Liver (tissue), 9 donors: Measurements from ENCODE around the gene SEC14L6. TPM values are rescaled to one million over a fixed set of nuclear protein-coding genes. Genes with fewer than 3 reads are reported as not detected.

Source experiments
- DNase-seq: peaks from one replicate; pipeline ENCODE4 v3.0.0-alpha.2; 2017; ENCODE audit warnings: low spot score
- H3K27ac ChIP-seq, 2 donors: one replicate each; pipeline ENCODE4 v1.7.0; 2013; ENCODE audit warnings: inconsistent platforms in 2 of 2, low read length in 2 of 2, control low read depth in 1 of 2, low read depth in 1 of 2, mild to moderate bottlenecking in 1 of 2
- H3K27me3 ChIP-seq, 4 donors: one replicate each; pipeline versions ENCODE4 v1.6.1 to v1.7.0; 2013; ENCODE audit warnings: low read length in 3 of 4, inconsistent platforms in 1 of 4, mild to moderate bottlenecking in 1 of 4, moderate library complexity in 1 of 4; ENCODE audit not compliant: control insufficient read depth in 4 of 4, insufficient read depth in 4 of 4
- H3K36me3 ChIP-seq, 4 donors: one replicate each; pipeline versions ENCODE4 v1.6.1 to v1.7.0; 2013; ENCODE audit warnings: low read length in 3 of 4, mild to moderate bottlenecking in 3 of 4, low read depth in 1 of 4, moderate library complexity in 1 of 4; ENCODE audit not compliant: control insufficient read depth in 4 of 4, insufficient read depth in 3 of 4
- H3K4me1 ChIP-seq, 4 donors: one replicate each; pipeline versions ENCODE4 v1.6.1 to v1.7.0; 2013; ENCODE audit warnings: low read length in 3 of 4, mild to moderate bottlenecking in 3 of 4, moderate library complexity in 1 of 4; ENCODE audit not compliant: control insufficient read depth in 4 of 4, insufficient read depth in 4 of 4
- H3K4me3 ChIP-seq, 3 donors: one replicate each; pipeline versions ENCODE4 v1.6.1 to v1.7.0; 2013; ENCODE audit warnings: low read length in 3 of 3, control low read depth in 1 of 3, low read depth in 1 of 3, mild to moderate bottlenecking in 1 of 3
- H3K9ac ChIP-seq, 2 donors: one replicate each; pipeline ENCODE4 v1.7.0; 2013; ENCODE audit warnings: low read length in 2 of 2, mild to moderate bottlenecking in 2 of 2, moderate library complexity in 2 of 2, control low read depth in 1 of 2, low read depth in 1 of 2
- H3K9me3 ChIP-seq, 4 donors: one replicate each; pipeline versions ENCODE4 v1.6.1 to v1.7.0; 2013; ENCODE audit warnings: low read length in 3 of 4; ENCODE audit not compliant: control insufficient read depth in 4 of 4
- GABPA ChIP-seq, 2 donors: IDR thresholded peaks in 1 of 2; conservative IDR thresholded peaks in 1 of 2; 2 replicates each; pipeline ENCODE4 v1.6.1; 2016; ENCODE audit warnings: antibody characterized with exemption in 2 of 2, mild to moderate bottlenecking in 1 of 2, moderate library complexity in 1 of 2
- HNF4A ChIP-seq, 2 donors: conservative IDR thresholded peaks; 2 replicates each; pipeline ENCODE4 v1.6.1; 2016; ENCODE audit warnings: antibody characterized with exemption in 2 of 2, mild to moderate bottlenecking in 2 of 2
- JUND ChIP-seq, 2 donors: IDR thresholded peaks; 2 replicates each; pipeline ENCODE4 v1.6.1; 2016; ENCODE audit warnings: antibody characterized with exemption in 2 of 2
- NR2F2 ChIP-seq: IDR thresholded peaks from 2 replicates; pipeline ENCODE4 v1.6.1; 2016; ENCODE audit warnings: antibody characterized with exemption
- RAD21 ChIP-seq, 2 donors: IDR thresholded peaks; 2 replicates each; pipeline ENCODE4 v1.6.1; 2016; ENCODE audit warnings: antibody characterized with exemption in 2 of 2, mild to moderate bottlenecking in 2 of 2
- REST ChIP-seq: IDR thresholded peaks from 2 replicates; pipeline ENCODE4 v1.6.1; 2016; ENCODE audit warnings: antibody characterized with exemption, mild to moderate bottlenecking
- RXRA ChIP-seq, 2 donors: IDR thresholded peaks; 2 replicates each; pipeline ENCODE4 v1.6.1; 2017 to 2018; ENCODE audit warnings: antibody characterized with exemption in 2 of 2, mild to moderate bottlenecking in 1 of 2
- SP1 ChIP-seq: IDR thresholded peaks from 2 replicates; pipeline ENCODE4 v1.6.1; 2018; ENCODE audit warnings: antibody characterized with exemption, mild to moderate bottlenecking
- TAF1 ChIP-seq: conservative IDR thresholded peaks from 2 replicates; pipeline ENCODE4 v1.6.1; 2016; ENCODE audit warnings: antibody characterized with exemption, mild to moderate bottlenecking
- ZBTB33 ChIP-seq: IDR thresholded peaks from 2 replicates; pipeline ENCODE4 v1.6.1; 2016; ENCODE audit warnings: antibody characterized with exemption
- WGBS: extraction: QIAGEN DNeasy Blood & Tissue Kit; methylation state at CpG from one replicate; pipeline ENCODE4 v1.1.7; 2013; 5-methylcytosine and 5-hydroxymethylcytosine counted together
- polyA plus RNA-seq, 2 donors: library from polyadenylated mRNA; stranded (reverse) in 1 of 2; unstranded in 1 of 2; fragments of 200-250 nt in 1 of 2; fragments of >200 nt in 1 of 2; fragmentation: Nextera tagmentation in 1 of 2; extraction: Ambion mirVana in 1 of 2; gene quantifications; one replicate each; pipeline versions ENCODE4 v1.2.1 to v1.2.3, GENCODE V29; 2013 to 2015
- total RNA-seq, 2 donors: library from RNA; depleted of rRNA; stranded (reverse); fragments of >200 nt; gene quantifications; one replicate each; pipeline ENCODE4 v1.2.3, GENCODE V29; 2014
- TF ChIP-seq, protein P1 (sequence below): IDR thresholded peaks from 2 replicates; pipeline ENCODE4 v1.6.1; 2016; ENCODE audit warnings: antibody characterized with exemption
- TF ChIP-seq, protein P2 (sequence below): fragments of 150-350 bp; IDR thresholded peaks from 2 replicates; pipeline ENCODE4 v1.5.1; 2017; ENCODE audit warnings: improper control_type of control experiment, low read depth, low read length; ENCODE audit not compliant: missing input control
- TF ChIP-seq, protein P3 (sequence below): IDR thresholded peaks from 2 replicates; pipeline ENCODE4 v1.6.1; 2016; ENCODE audit warnings: antibody characterized with exemption
- donor health status: healthy.
- donor health status: healthy.
- donor health status: healthy.
- donor health status: healthy.
- donor health status: healthy.

The SEC14L6 gene
- total and polyA plus RNA-seq, 4 donors, result 0.18 to 0.70 (median 0.28) TPM

DNA sequence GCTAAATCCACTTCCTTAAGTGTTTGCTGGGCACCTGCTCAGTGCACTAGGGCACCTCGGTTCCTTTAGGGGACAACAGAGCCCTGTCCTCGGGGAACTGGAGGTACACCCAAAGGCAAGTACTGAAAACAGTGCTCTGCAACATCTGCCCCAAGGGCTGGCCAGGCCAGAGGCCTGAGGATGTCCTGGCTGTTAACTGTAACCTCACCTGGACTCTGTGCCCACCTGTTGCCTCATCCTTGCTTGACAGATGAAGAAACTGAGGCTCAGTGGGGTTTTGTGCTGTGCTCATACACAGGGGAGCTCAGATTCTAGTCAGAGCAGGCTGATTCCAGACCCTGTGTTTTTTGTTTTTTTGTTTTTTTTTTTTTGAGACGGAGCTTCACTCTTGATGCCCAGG lies 43.6 kb downstream of the SEC14L6 start:
- H3K4me1 ChIP-seq, result peaks cover 7 to 48% (median 40%) of the 10 kb centered on the region in 4 donors
- no peaks in the 10 kb centered on the region for H3K9me3 ChIP-seq
- TF ChIP-seq RAD21 (IDR thresholded peaks at IDR 0.05) (no peak), SP1 (no peak), GABPA (IDR thresholded peaks at IDR 0.05 in 1 of 2, conservative IDR thresholded peaks at IDR 0.05 in 1 of 2) (no peak)
- H3K27ac ChIP-seq, result no peak overlapping the region
- H3K27me3 ChIP-seq, result no peaks in the 10 kb centered on the region
- no peak overlapping the region for H3K4me3 ChIP-seq
- no peak for DNase-seq
- H3K9ac ChIP-seq, result no peak overlapping the region
- WGBS, result 79% methylated on average over 3 of the region's 3 CpGs
- H3K36me3 ChIP-seq, result peaks cover 0 to 2% (median 0%) of the 10 kb centered on the region in 4 donors

GRCh38 chr22:30502153-30502552 lies 44.4 kb downstream of the SEC14L6 start:
- 81% methylated on average over 4 of the region's 4 CpGs for WGBS
- no peaks in the 10 kb centered on the region for H3K9me3 ChIP-seq
- no peak for DNase-seq

More at GRCh38 chr22:30502153-30502552, 44.4 kb downstream of the SEC14L6 start:
- Histone ChIP-seq H3K36me3 (peaks cover 0 to 2% (median 0%) of the 10 kb centered on the region in 4 donors), H3K27ac (no peak overlapping the region), H3K4me3 (no peak overlapping the region), H3K27me3 (no peaks in the 10 kb centered on the region), H3K4me1 (peaks cover 7 to 54% (median 46%) of the 10 kb centered on the region in 4 donors), H3K9ac (no peak overlapping the region)
- TF ChIP-seq RXRA (IDR thresholded peaks at IDR 0.05) (no peak), RAD21 (IDR thresholded peaks at IDR 0.05) (no peak), SP1 (no peak), TAF1 (no peak), JUND (IDR thresholded peaks at IDR 0.05) (no peak), HNF4A (conservative IDR thresholded peaks at IDR 0.05) (no peak), NR2F2 (no peak), ZBTB33 (no peak), REST (no peak), GABPA (IDR thresholded peaks at IDR 0.05 in 1 of 2, conservative IDR thresholded peaks at IDR 0.05 in 1 of 2) (no peak)
- TF ChIP-seq, protein P1, sequence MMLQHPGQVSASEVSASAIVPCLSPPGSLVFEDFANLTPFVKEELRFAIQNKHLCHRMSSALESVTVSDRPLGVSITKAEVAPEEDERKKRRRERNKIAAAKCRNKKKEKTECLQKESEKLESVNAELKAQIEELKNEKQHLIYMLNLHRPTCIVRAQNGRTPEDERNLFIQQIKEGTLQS, result no peak
- TF ChIP-seq, protein P2, sequence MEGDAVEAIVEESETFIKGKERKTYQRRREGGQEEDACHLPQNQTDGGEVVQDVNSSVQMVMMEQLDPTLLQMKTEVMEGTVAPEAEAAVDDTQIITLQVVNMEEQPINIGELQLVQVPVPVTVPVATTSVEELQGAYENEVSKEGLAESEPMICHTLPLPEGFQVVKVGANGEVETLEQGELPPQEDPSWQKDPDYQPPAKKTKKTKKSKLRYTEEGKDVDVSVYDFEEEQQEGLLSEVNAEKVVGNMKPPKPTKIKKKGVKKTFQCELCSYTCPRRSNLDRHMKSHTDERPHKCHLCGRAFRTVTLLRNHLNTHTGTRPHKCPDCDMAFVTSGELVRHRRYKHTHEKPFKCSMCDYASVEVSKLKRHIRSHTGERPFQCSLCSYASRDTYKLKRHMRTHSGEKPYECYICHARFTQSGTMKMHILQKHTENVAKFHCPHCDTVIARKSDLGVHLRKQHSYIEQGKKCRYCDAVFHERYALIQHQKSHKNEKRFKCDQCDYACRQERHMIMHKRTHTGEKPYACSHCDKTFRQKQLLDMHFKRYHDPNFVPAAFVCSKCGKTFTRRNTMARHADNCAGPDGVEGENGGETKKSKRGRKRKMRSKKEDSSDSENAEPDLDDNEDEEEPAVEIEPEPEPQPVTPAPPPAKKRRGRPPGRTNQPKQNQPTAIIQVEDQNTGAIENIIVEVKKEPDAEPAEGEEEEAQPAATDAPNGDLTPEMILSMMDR, result no peak
- TF ChIP-seq, protein P3, sequence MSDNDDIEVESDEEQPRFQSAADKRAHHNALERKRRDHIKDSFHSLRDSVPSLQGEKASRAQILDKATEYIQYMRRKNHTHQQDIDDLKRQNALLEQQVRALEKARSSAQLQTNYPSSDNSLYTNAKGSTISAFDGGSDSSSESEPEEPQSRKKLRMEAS, result no peak
